Measurements from ENCODE around the gene DIS3L2. TPM values are rescaled to one million over a fixed set of nuclear protein-coding genes. Genes with fewer than 3 reads are reported as not detected.

The DIS3L2 gene
- total and polyA plus RNA-seq, 2 experiments from 2014 or later: 15.2 to 25.3 TPM

DNA sequence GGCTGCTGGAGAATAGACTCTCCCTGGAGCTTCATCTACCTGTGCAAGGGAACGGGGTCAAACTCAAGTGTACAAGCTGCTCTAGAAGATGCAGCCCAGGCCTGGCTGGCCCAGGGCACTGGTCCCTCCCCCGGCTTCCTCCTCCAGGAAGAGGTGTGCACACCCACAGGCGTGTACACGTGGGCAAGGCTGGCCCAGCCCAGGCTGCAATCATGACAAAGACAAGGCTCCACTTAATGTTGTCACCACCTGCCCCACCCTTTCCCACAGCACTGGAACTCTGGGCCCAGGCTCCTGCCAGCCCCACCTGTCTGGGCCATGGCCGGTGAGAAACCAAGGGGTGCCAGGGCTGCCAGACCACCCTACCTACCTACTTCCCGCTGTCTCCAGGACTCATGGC, 387.4 kb downstream of the DIS3L2 start:
- H3K27me3 Mint-ChIP-seq (ENCODE audit: insufficient read depth, low read depth, poor library complexity): peaks cover 39% of the 10 kb centered on the region
- TF ChIP-seq POLR2AphosphoS5 (IDR thresholded peaks at IDR 0.05; ENCODE audit: low read depth): no peak
- TF ChIP-seq EZH2 (IDR thresholded peaks at IDR 0.05; ENCODE audit: low read depth, unreplicated experiment): no peak
- TF ChIP-seq, protein P1, sequence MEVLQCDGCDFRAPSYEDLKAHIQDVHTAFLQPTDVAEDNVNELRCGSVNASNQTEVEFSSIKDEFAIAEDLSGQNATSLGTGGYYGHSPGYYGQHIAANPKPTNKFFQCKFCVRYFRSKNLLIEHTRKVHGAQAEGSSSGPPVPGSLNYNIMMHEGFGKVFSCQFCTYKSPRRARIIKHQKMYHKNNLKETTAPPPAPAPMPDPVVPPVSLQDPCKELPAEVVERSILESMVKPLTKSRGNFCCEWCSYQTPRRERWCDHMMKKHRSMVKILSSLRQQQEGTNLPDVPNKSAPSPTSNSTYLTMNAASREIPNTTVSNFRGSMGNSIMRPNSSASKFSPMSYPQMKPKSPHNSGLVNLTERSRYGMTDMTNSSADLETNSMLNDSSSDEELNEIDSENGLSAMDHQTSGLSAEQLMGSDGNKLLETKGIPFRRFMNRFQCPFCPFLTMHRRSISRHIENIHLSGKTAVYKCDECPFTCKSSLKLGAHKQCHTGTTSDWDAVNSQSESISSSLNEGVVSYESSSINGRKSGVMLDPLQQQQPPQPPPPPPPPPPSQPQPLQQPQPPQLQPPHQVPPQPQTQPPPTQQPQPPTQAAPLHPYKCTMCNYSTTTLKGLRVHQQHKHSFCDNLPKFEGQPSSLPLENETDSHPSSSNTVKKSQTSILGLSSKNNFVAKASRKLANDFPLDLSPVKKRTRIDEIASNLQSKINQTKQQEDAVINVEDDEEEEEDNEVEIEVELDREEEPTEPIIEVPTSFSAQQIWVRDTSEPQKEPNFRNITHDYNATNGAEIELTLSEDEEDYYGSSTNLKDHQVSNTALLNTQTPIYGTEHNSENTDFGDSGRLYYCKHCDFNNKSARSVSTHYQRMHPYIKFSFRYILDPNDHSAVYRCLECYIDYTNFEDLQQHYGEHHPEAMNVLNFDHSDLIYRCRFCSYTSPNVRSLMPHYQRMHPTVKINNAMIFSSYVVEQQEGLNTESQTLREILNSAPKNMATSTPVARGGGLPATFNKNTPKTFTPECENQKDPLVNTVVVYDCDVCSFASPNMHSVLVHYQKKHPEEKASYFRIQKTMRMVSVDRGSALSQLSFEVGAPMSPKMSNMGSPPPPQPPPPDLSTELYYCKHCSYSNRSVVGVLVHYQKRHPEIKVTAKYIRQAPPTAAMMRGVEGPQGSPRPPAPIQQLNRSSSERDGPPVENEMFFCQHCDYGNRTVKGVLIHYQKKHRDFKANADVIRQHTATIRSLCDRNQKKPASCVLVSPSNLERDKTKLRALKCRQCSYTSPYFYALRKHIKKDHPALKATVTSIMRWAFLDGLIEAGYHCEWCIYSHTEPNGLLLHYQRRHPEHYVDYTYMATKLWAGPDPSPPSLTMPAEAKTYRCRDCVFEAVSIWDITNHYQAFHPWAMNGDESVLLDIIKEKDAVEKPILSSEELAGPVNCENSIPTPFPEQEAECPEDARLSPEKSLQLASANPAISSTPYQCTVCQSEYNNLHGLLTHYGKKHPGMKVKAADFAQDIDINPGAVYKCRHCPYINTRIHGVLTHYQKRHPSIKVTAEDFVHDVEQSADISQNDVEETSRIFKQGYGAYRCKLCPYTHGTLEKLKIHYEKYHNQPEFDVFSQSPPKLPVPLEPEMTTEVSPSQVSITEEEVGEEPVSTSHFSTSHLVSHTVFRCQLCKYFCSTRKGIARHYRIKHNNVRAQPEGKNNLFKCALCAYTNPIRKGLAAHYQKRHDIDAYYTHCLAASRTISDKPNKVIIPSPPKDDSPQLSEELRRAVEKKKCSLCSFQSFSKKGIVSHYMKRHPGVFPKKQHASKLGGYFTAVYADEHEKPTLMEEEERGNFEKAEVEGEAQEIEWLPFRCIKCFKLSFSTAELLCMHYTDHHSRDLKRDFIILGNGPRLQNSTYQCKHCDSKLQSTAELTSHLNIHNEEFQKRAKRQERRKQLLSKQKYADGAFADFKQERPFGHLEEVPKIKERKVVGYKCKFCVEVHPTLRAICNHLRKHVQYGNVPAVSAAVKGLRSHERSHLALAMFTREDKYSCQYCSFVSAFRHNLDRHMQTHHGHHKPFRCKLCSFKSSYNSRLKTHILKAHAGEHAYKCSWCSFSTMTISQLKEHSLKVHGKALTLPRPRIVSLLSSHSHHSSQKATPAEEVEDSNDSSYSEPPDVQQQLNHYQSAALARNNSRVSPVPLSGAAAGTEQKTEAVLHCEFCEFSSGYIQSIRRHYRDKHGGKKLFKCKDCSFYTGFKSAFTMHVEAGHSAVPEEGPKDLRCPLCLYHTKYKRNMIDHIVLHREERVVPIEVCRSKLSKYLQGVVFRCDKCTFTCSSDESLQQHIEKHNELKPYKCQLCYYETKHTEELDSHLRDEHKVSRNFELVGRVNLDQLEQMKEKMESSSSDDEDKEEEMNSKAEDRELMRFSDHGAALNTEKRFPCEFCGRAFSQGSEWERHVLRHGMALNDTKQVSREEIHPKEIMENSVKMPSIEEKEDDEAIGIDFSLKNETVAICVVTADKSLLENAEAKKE (CRISPR knock-in tag; IDR thresholded peaks at IDR 0.05): no peak
- TF ChIP-seq ZNF114 (CRISPR knock-in tag; IDR thresholded peaks at IDR 0.05): no peak
- TF ChIP-seq STAT1 (IDR thresholded peaks at IDR 0.05; ENCODE audit: unreplicated experiment): no peak
- TF ChIP-seq, protein P2, sequence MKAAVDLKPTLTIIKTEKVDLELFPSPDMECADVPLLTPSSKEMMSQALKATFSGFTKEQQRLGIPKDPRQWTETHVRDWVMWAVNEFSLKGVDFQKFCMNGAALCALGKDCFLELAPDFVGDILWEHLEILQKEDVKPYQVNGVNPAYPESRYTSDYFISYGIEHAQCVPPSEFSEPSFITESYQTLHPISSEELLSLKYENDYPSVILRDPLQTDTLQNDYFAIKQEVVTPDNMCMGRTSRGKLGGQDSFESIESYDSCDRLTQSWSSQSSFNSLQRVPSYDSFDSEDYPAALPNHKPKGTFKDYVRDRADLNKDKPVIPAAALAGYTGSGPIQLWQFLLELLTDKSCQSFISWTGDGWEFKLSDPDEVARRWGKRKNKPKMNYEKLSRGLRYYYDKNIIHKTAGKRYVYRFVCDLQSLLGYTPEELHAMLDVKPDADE (IDR thresholded peaks at IDR 0.05): no peak
- no peak for TF ChIP-seq ZNF331 (CRISPR knock-in tag; IDR thresholded peaks at IDR 0.05; ENCODE audit: low read depth)
- TF ChIP-seq, protein P3, sequence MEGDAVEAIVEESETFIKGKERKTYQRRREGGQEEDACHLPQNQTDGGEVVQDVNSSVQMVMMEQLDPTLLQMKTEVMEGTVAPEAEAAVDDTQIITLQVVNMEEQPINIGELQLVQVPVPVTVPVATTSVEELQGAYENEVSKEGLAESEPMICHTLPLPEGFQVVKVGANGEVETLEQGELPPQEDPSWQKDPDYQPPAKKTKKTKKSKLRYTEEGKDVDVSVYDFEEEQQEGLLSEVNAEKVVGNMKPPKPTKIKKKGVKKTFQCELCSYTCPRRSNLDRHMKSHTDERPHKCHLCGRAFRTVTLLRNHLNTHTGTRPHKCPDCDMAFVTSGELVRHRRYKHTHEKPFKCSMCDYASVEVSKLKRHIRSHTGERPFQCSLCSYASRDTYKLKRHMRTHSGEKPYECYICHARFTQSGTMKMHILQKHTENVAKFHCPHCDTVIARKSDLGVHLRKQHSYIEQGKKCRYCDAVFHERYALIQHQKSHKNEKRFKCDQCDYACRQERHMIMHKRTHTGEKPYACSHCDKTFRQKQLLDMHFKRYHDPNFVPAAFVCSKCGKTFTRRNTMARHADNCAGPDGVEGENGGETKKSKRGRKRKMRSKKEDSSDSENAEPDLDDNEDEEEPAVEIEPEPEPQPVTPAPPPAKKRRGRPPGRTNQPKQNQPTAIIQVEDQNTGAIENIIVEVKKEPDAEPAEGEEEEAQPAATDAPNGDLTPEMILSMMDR (conservative IDR thresholded peaks at IDR 0.05; ENCODE audit: low read depth in 2 of 2): no peak
- no peak for TF ChIP-seq CREB1 (CRISPR knock-in tag; IDR thresholded peaks at IDR 0.05; ENCODE audit: low read depth)
- no peak for TF ChIP-seq JUNB (IDR thresholded peaks at IDR 0.05; ENCODE audit: unreplicated experiment)
- TF ChIP-seq NANOG (IDR thresholded peaks at IDR 0.05; ENCODE audit: borderline replicate concordance): no peak
- TF ChIP-seq, protein P4, sequence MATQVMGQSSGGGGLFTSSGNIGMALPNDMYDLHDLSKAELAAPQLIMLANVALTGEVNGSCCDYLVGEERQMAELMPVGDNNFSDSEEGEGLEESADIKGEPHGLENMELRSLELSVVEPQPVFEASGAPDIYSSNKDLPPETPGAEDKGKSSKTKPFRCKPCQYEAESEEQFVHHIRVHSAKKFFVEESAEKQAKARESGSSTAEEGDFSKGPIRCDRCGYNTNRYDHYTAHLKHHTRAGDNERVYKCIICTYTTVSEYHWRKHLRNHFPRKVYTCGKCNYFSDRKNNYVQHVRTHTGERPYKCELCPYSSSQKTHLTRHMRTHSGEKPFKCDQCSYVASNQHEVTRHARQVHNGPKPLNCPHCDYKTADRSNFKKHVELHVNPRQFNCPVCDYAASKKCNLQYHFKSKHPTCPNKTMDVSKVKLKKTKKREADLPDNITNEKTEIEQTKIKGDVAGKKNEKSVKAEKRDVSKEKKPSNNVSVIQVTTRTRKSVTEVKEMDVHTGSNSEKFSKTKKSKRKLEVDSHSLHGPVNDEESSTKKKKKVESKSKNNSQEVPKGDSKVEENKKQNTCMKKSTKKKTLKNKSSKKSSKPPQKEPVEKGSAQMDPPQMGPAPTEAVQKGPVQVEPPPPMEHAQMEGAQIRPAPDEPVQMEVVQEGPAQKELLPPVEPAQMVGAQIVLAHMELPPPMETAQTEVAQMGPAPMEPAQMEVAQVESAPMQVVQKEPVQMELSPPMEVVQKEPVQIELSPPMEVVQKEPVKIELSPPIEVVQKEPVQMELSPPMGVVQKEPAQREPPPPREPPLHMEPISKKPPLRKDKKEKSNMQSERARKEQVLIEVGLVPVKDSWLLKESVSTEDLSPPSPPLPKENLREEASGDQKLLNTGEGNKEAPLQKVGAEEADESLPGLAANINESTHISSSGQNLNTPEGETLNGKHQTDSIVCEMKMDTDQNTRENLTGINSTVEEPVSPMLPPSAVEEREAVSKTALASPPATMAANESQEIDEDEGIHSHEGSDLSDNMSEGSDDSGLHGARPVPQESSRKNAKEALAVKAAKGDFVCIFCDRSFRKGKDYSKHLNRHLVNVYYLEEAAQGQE (IDR thresholded peaks at IDR 0.05; ENCODE audit: unreplicated experiment): no peak
- no peak for TF ChIP-seq EZH2phosphoT487 (IDR thresholded peaks at IDR 0.05; ENCODE audit: unreplicated experiment)
- Histone ChIP-seq H2AFZ (no peak overlapping the region), H3K4me2 (no peak overlapping the region), H3K27ac (ENCODE audit: low read depth) (no peak overlapping the region), H4K20me1 (replicated peaks; ENCODE audit: insufficient read depth) (no peaks in the 10 kb centered on the region), H3F3A (replicated peaks; ENCODE audit: low read depth) (no peaks in the 10 kb centered on the region), H3K4me1 (ENCODE audit: insufficient read depth) (no peaks in the 10 kb centered on the region), H3K27me3 (ENCODE audit: insufficient read depth) (peaks cover 22% of the 10 kb centered on the region), H3K79me2 (replicated peaks; ENCODE audit: insufficient read depth) (no peaks in the 10 kb centered on the region), H3K4me3 (no peak overlapping the region), H3K36me3 (ENCODE audit: insufficient read depth) (no peaks in the 10 kb centered on the region), H3K9me2 (ENCODE audit: insufficient read depth) (no peaks in the 10 kb centered on the region)
- DNase-seq (ENCODE audit: low spot score): no peak
- H3K36me3 Mint-ChIP-seq (ENCODE audit: low read depth): peaks cover 2% of the 10 kb centered on the region; the same call in 1 of the 3 replicates
- H3K27ac Mint-ChIP-seq: no peak overlapping the region
- H3K4me3 Mint-ChIP-seq: no peak overlapping the region
- peaks cover 8% of the 10 kb centered on the region for H3K9me3 Mint-ChIP-seq
- no peak for ATAC-seq
- H3K4me1 Mint-ChIP-seq: no peaks in the 10 kb centered on the region
